Pancreas (tissue), 10 donors: ENCODE measurements around the gene BACH2. TPM values are rescaled to one million over a fixed set of nuclear protein-coding genes. Genes with fewer than 3 reads are reported as not detected.

ENCODE experiments used
- ATAC-seq, 4 donors: fragments of 200-7000 bp; cut with Tn5 transposase; one replicate each; pipeline versions ENCODE4 v1.8.0 to v1.9.1; 2020; ENCODE audit warnings: mild to moderate bottlenecking in 4 of 4, moderate library complexity in 4 of 4
- DNase-seq, 6 donors: peaks; one replicate each; pipeline ENCODE4 v3.0.0-alpha.2; 2020
- FAIRE-seq: peaks from 2 replicates; lab custom pipeline; 2012; peaks lifted over from hg19 to GRCh38; lab: Jason Lieb, UNC
- H3K27ac ChIP-seq, 4 donors: fragments of 200-600 bp; sonication (generic); 1 replicate in 3 of 4; 2 replicates in 1 of 4; pipeline versions ENCODE4 v1.5.0 to v1.8.0; 2020
- H3K27me3 ChIP-seq, 4 donors: fragments of 200-600 bp; one replicate each; pipeline ENCODE4 v1.8.0; 2021
- H3K36me3 ChIP-seq, 3 donors: fragments of 200-600 bp; sonication (generic) in 1 of 3; one replicate each; pipeline versions ENCODE4 v1.5.0 to v1.8.0; 2020 to 2021
- H3K4me1 ChIP-seq, 3 donors: fragments of 200-600 bp; one replicate each; pipeline ENCODE4 v1.8.0; 2021
- H3K4me3 ChIP-seq, 4 donors: fragments of 200-600 bp; sonication (generic) in 2 of 4; one replicate each; pipeline versions ENCODE4 v1.5.0 to v1.8.0; 2020 to 2021
- H3K9me3 ChIP-seq, 4 donors: fragments of 200-600 bp; one replicate each; pipeline ENCODE4 v1.8.0; 2021
- CTCF ChIP-seq, 4 donors: fragments of 200-600 bp; sonication (generic) in 3 of 4; IDR thresholded peaks; one replicate each; pipeline versions ENCODE4 v1.5.0 to v1.8.0; 2021; ENCODE audit warnings: antibody characterized with exemption in 4 of 4
- WGBS, 2 donors: extraction: QIAGEN DNeasy Blood & Tissue Kit; methylation state at CpG; one replicate each; pipeline ENCODE4 v1.1.7; 2013; 5-methylcytosine and 5-hydroxymethylcytosine counted together
- intact Hi-C, 3 donors: fragments of 100-400 bp; cut with DNase I; formaldehyde crosslinking; loops; one replicate each; pipeline versions ENCODE4 v1.11.1 to v1.14.2; 2022
- polyA plus RNA-seq, 2 donors: library from polyadenylated mRNA; stranded (reverse); fragments of 200-250 nt; gene quantifications; one replicate each; pipeline ENCODE4 v1.2.3, GENCODE V29; 2013
- total RNA-seq, 6 donors: library from RNA; stranded (reverse); fragmentation: NEBNext Ultra II Directional in 4 of 6; extraction: Animal tissue kit (Norgen Biotek cat#: 25700) in 4 of 6; gene quantifications; one replicate each; pipeline versions ENCODE4 v1.2.1 to v1.2.4, GENCODE V29; 2021 to 2023
- donor health status: healthy with polysubstance abuse.
- donor health status: DM: no; HTN: no; CAD: no; lungs with moderate emphysema.
- donor health status: DM: no; HTN: no; CAD: no.
- donor health status: control.
- donor health status: control.
- donor health status: Bipolar disorder and iron deficiency.
- donor health status: DM: yes; HTN: yes; CAD: no.
- donor health status: DM: no; HTN: no; CAD: no.
- donor health status: DM: no; HTN: no; CAD: no.
- donor health status: DM: yes; HTN: yes; CAD: no.

Gene BACH2
- total and polyA plus RNA-seq, 8 donors, result 0.61 to 8.0 (median 4.9) TPM

- TF ChIP-seq CTCF (IDR thresholded peaks at IDR 0.05), result no peak
- no peak overlapping the region for H3K27ac ChIP-seq
- H3K4me3 ChIP-seq, result no peak overlapping the region
- intact Hi-C loops, result loop anchor here in 1 of 3 donors (10.0 kb wide), 1 partner anchor 524 kb away; no protein-coding TSS in a partner anchor
- DNase-seq (no peak), FAIRE-seq (no peak), ATAC-seq (no peak)
- WGBS, 2 donors, result 89 to 90% methylated on average over 15 of the region's 15 CpGs
- H3K36me3 ChIP-seq, result peaks cover 0 to 6% (median 3%) of the 10 kb centered on the region in 3 donors
- H3K27me3 ChIP-seq, result no peaks in the 10 kb centered on the region
- H3K9me3 ChIP-seq, result no peaks in the 10 kb centered on the region
- H3K4me1 ChIP-seq, result no peaks in the 10 kb centered on the region
Observed at GRCh38 chr6:89950879-89951391, 345.7 kb downstream of the BACH2 start.

GRCh38 chr6:89950446-89950845 is 346.2 kb downstream of the BACH2 start:
- no peaks in the 10 kb centered on the region for H3K4me1 ChIP-seq
- ATAC-seq (no peak), DNase-seq (peak in 1 of 6 donors; percentile 54), FAIRE-seq (no peak)
- H3K36me3 ChIP-seq, result peaks cover 0 to 6% (median 3%) of the 10 kb centered on the region in 3 donors
- no peak for TF ChIP-seq CTCF (IDR thresholded peaks at IDR 0.05)
- intact Hi-C loops, result loop anchor here in 1 of 3 donors (10.0 kb wide), 1 partner anchor 524 kb away; no protein-coding TSS in a partner anchor
- no peaks in the 10 kb centered on the region for H3K9me3 ChIP-seq
- H3K27ac ChIP-seq, result no peak overlapping the region
- H3K4me3 ChIP-seq, result no peak overlapping the region
- H3K27me3 ChIP-seq, result no peaks in the 10 kb centered on the region
- WGBS, 2 donors, result 89 to 96% methylated on average over 13 to 17 of the region's 17 CpGs

GRCh38 chr6:89948876-89949275 is 347.8 kb downstream of the BACH2 start:
- 85 to 86% methylated on average over 5 of the region's 5 CpGs for WGBS, 2 donors
- H3K9me3 ChIP-seq, result no peaks in the 10 kb centered on the region
- DNase-seq, result no peak
- H3K36me3 ChIP-seq, result peaks cover 0 to 6% (median 3%) of the 10 kb centered on the region in 3 donors
- no peaks in the 10 kb centered on the region for H3K27me3 ChIP-seq
- H3K27ac ChIP-seq, result no peak overlapping the region
- no peak for ATAC-seq
- H3K4me3 ChIP-seq, result no peak overlapping the region
- no peak for TF ChIP-seq CTCF (IDR thresholded peaks at IDR 0.05)
- no peaks in the 10 kb centered on the region for H3K4me1 ChIP-seq
- intact Hi-C loops, result no loop called here
- no peak for FAIRE-seq

- FAIRE-seq, result no peak
- intact Hi-C loops, result no loop called here
Observed at GRCh38 chr6:89944826-89945407, 351.7 kb downstream of the BACH2 start.

More at GRCh38 chr6:89944826-89945407, 351.7 kb downstream of the BACH2 start:
- DNase-seq, result no peak
- H3K36me3 ChIP-seq, result no peaks in the 10 kb centered on the region
- no peaks in the 10 kb centered on the region for H3K27me3 ChIP-seq
- 94 to 97% methylated on average over 1 of the region's 1 CpG for WGBS, 2 donors
- H3K4me1 ChIP-seq, result peaks cover 11 to 16% (median 16%) of the 10 kb centered on the region in 3 donors
- no peak for TF ChIP-seq CTCF (IDR thresholded peaks at IDR 0.05)
- no peaks in the 10 kb centered on the region for H3K9me3 ChIP-seq
- H3K27ac ChIP-seq, result no peak overlapping the region
- ATAC-seq, result no peak
- H3K4me3 ChIP-seq, result no peak overlapping the region
